ENCODE results near the gene TMEM120A. TPM values are rescaled to one million over a fixed set of nuclear protein-coding genes. Genes with fewer than 3 reads are reported as not detected.

Gene TMEM120A
- total RNA-seq, 2 donors from 2014 or later: 35.3 to 50.0 TPM

DNA sequence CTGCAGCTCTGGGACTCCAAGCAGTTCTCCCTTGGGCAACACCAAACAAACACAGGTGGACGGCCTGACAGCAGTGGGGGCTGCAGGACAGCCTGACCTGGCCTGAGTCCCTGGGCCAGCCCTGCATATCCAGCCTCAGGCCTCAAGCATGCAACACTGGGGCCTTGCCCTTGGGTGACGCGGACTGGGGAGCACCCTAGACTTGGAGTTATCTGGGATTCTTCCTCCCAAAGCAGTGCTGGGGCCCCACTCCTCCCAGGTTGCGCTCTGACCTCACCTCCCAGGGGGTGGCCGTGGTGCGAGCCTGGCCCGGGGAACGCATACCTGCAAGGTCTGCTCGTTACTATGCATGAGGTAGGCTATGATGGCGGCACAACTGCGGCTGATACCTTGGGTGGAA lies 6.2 kb upstream of the TMEM120A start:
- DNase-seq (ENCODE audit: low spot score): no peak
- no peaks in the 10 kb centered on the region for H3K27me3 ChIP-seq

DNA sequence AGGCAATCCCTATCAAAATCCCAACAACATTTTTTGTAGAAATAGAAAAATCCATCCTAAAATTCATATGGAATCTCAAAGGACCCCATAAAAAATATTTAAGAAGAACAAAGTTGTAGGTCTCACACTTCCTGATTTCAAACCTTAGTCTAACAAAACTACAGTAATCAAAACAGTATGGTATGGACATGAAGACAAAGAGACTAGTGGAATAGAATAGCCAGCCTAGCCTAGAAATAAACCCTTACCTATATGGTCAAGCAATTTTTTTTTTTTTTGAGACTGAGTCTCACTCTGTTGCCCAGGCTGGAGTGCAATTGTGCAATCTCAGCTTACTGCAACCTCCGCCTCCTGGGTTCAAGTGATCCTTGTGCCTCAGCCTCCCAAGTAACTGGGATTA lies 3.6 kb upstream of the TMEM120A start:
- peaks cover 1% of the 10 kb centered on the region for H3K36me3 ChIP-seq
- H3K4me3 ChIP-seq: no peak overlapping the region
- DNase-seq (ENCODE audit: low spot score): no peak
- no peaks in the 10 kb centered on the region for H3K9me3 ChIP-seq
- no peak overlapping the region for H3K27ac ChIP-seq
- no peaks in the 10 kb centered on the region for H3K27me3 ChIP-seq
- peaks cover 0 to 17% of the 10 kb centered on the region in 2 donors for H3K4me1 ChIP-seq
- TF ChIP-seq, protein P1, sequence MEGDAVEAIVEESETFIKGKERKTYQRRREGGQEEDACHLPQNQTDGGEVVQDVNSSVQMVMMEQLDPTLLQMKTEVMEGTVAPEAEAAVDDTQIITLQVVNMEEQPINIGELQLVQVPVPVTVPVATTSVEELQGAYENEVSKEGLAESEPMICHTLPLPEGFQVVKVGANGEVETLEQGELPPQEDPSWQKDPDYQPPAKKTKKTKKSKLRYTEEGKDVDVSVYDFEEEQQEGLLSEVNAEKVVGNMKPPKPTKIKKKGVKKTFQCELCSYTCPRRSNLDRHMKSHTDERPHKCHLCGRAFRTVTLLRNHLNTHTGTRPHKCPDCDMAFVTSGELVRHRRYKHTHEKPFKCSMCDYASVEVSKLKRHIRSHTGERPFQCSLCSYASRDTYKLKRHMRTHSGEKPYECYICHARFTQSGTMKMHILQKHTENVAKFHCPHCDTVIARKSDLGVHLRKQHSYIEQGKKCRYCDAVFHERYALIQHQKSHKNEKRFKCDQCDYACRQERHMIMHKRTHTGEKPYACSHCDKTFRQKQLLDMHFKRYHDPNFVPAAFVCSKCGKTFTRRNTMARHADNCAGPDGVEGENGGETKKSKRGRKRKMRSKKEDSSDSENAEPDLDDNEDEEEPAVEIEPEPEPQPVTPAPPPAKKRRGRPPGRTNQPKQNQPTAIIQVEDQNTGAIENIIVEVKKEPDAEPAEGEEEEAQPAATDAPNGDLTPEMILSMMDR (IDR thresholded peaks at IDR 0.05): no peak

More for the DNA sequence above, 6.2 kb upstream of the TMEM120A start:
- no peaks in the 10 kb centered on the region for H3K9me3 ChIP-seq
- H3K4me3 ChIP-seq: no peak overlapping the region
- peaks cover 0 to under 1% of the 10 kb centered on the region in 2 donors for H3K4me1 ChIP-seq
- no peak overlapping the region for H3K27ac ChIP-seq
- TF ChIP-seq, protein P1 (IDR thresholded peaks at IDR 0.05): no peak
- H3K36me3 ChIP-seq: peaks cover 9% of the 10 kb centered on the region

DNA sequence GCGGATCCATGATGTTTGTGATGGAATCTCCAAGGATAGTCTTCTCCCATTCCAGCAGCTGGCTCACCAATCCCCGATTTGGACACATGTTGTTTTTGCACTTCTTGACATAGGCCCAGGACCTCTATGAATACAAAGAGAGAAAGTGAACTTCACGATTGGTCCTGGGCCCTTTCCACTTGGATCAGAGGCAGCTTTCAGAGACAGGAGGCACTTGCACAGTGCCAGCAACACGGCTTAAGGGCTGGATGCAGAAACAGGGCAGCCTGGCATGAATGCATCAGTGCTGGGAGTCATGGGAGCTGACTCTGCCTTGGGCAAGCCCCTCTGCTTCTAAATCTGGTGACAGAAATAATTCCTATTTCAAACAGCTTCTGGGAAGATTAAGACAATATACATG lies 2.1 kb upstream of the TMEM120A start:
- Histone ChIP-seq H3K36me3 (no peaks in the 10 kb centered on the region), H3K27ac (no peak overlapping the region), H3K4me3 (no peak overlapping the region), H3K4me1 (peaks cover 0 to 29% of the 10 kb centered on the region in 2 donors), H3K9me3 (no peaks in the 10 kb centered on the region), H3K27me3 (no peaks in the 10 kb centered on the region)
- TF ChIP-seq, protein P1 (IDR thresholded peaks at IDR 0.05): no peak
- DNase-seq (ENCODE audit: low spot score): no peak

DNA sequence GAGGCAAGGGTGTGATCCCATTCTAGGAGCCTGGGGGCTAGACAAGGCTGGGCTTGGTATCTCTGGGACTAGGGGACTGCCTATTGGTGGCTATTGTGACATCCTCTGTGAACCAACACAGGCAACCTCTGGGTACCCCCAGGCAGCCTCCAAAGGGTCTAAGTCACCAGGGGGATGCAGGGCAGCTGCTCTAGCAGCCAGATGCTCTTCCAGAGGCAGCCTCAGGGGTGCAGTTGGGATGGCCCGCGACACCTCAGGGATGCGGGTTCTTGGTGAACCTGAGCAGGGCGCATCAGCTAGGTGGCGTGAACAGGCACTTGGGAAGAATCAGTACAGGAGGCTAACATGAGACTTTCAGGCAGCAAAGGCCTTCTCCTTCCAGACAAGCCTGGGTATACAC lies 1.6 kb upstream of the TMEM120A start:
- TF ChIP-seq, protein P1 (IDR thresholded peaks at IDR 0.05): no peak
- H3K4me3 ChIP-seq: no peak overlapping the region
- H3K9me3 ChIP-seq: no peaks in the 10 kb centered on the region
- no peaks in the 10 kb centered on the region for H3K27me3 ChIP-seq
- no peaks in the 10 kb centered on the region for H3K36me3 ChIP-seq
- H3K27ac ChIP-seq: no peak overlapping the region
- H3K4me1 ChIP-seq: peaks cover 0 to 34% of the 10 kb centered on the region in 2 donors
- DNase-seq (ENCODE audit: low spot score): no peak

DNA sequence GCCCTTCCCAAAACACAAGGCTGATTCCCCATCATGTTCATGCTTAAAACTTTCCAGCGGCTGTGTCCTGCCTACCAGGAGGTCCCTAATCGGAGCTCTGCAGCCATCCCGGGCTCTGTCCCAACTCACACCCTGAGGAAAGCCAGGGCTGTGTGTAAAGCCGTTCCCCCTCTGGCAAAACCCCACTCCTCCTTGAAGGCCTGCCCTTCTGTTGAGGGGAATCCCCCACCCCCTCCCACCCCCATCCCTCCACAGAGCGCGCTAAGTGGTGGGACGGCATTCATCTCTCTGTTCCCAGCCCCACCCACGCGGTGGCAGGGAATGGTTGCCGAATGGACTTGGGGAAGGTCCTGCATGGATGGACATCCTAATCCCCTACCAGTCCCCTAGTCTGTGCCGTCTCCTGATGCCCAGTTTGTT lies 667 bp upstream of the TMEM120A start:
- Histone ChIP-seq H3K4me3 (peak overlapping the region; percentile 68 to 79), H3K4me1 (peaks cover 0 to 42% of the 10 kb centered on the region in 2 donors), H3K9me3 (no peaks in the 10 kb centered on the region), H3K27ac (peak overlapping the region; percentile 91 to 95), H3K27me3 (no peaks in the 10 kb centered on the region), H3K36me3 (no peaks in the 10 kb centered on the region)
- TF ChIP-seq, protein P1 (IDR thresholded peaks at IDR 0.05): no peak
- DNase-seq (ENCODE audit: low spot score): no peak

All from right atrium auricular region (tissue), 2 donors.